OCI-LY7 (cell line): ENCODE data around the gene POLRMT. TPM values are rescaled to one million over a fixed set of nuclear protein-coding genes. Genes with fewer than 3 reads are reported as not detected.
A peak's percentile ranks its signal among the peaks of the same experiment; 100 is the strongest.
"Not testable (repeated sequence)": the region's sequence is repeated elsewhere in the genome, so short reads cannot be mapped to it uniquely, and the experiment has no call there.

Experiments used
- BruUV-seq: library from RNA; stranded (reverse); fragments of 400-500 nt; replicated peaks from 2 replicates; lab custom pipeline; 2021; lab: Mats Ljungman, UMichigan
- CTCF ChIA-PET: fragments of 300-600 bp; sonication (Branson Sonifier 250); formaldehyde crosslinking; loops from one replicate; lab custom pipeline; 2022; ENCODE audit warnings: antibody characterized with exemption; ENCODE audit not compliant: unreplicated experiment; lab: Charles Lee
- POLR2A ChIA-PET: fragments of 300-600 bp; sonication (Branson Sonifier 250); formaldehyde crosslinking; loops from one replicate; lab custom pipeline; 2022; ENCODE audit warnings: antibody characterized with exemption; lab: Charles Lee
- DNase-seq: peaks from one replicate; pipeline ENCODE4 v3.0.0-alpha.2; 2015; ENCODE audit warnings: low spot score
- H2AFZ ChIP-seq: fragments of 200-600 bp; sonication (generic), shearing (Covaris generic); 2 replicates; pipeline ENCODE4 v1.6.1; 2014; ENCODE audit warnings: mild to moderate bottlenecking, antibody characterized with exemption, low read length, moderate library complexity
- H3K27ac ChIP-seq: fragments of 200-600 bp; sonication (generic); 2 replicates; pipeline ENCODE4 v1.5.1; 2014; ENCODE audit warnings: mixed run types, low read depth, mild to moderate bottlenecking, moderate library complexity, low read length, inconsistent platforms; ENCODE audit not compliant: poor library complexity, severe bottlenecking
- H3K36me3 ChIP-seq: fragments of 200-600 bp; sonication (generic); 2 replicates; pipeline ENCODE4 v1.6.1; 2014; ENCODE audit warnings: mild to moderate bottlenecking, antibody characterized with exemption, low read length, moderate library complexity, mixed read lengths; ENCODE audit not compliant: insufficient read depth
- H3K4me1 ChIP-seq: fragments of 200-600 bp; sonication (generic); 2 replicates; pipeline ENCODE4 v1.5.1; 2014; ENCODE audit warnings: mild to moderate bottlenecking, low read length; ENCODE audit not compliant: insufficient read depth, poor library complexity, severe bottlenecking
- H3K4me2 ChIP-seq: fragments of 200-600 bp; sonication (generic); 2 replicates; pipeline ENCODE4 v1.6.1; 2014; ENCODE audit warnings: mild to moderate bottlenecking, low read length
- H3K4me3 ChIP-seq: fragments of 200-600 bp; sonication (generic); 2 replicates; pipeline ENCODE4 v1.5.1; 2014; ENCODE audit warnings: mild to moderate bottlenecking, low read depth, low read length; ENCODE audit not compliant: poor library complexity, severe bottlenecking
- H3K79me2 ChIP-seq: fragments of 200-600 bp; sonication (generic); 2 replicates; pipeline ENCODE4 v1.6.1; 2016; ENCODE audit warnings: low read depth, mild to moderate bottlenecking, low read length, moderate library complexity, mixed read lengths; ENCODE audit not compliant: insufficient read depth
- H3K9me2 ChIP-seq: fragments of 200-600 bp; sonication (generic); 2 replicates; pipeline ENCODE4 v1.6.1; 2016; ENCODE audit warnings: mild to moderate bottlenecking, low read length, mixed read lengths; ENCODE audit not compliant: insufficient read depth
- H3K9me3 ChIP-seq: fragments of 200-600 bp; sonication (generic); 2 replicates; pipeline ENCODE4 v1.6.1; 2014; ENCODE audit warnings: mild to moderate bottlenecking, mixed run types, low read length, mixed read lengths
- H4K20me1 ChIP-seq: fragments of 200-600 bp; sonication (generic); 2 replicates; pipeline ENCODE4 v1.6.1; 2014; ENCODE audit warnings: mild to moderate bottlenecking, antibody characterized with exemption, low read length, moderate library complexity, mixed read lengths; ENCODE audit not compliant: insufficient read depth
- CTCF ChIP-seq: fragments of 200-600 bp; sonication (generic); conservative IDR thresholded peaks from 2 replicates; pipeline ENCODE4 v1.5.1; 2014; ENCODE audit warnings: mild to moderate bottlenecking, antibody characterized with exemption, low read length, moderate library complexity, mixed read lengths
- EZH2phosphoT487 ChIP-seq: fragments of 200-600 bp; sonication (generic); IDR thresholded peaks from 2 replicates; pipeline ENCODE4 v1.6.1; 2018; ENCODE audit warnings: low read depth, borderline replicate concordance, mild to moderate bottlenecking, mixed run types, antibody characterized with exemption, low read length, moderate library complexity, mixed read lengths
- intact Hi-C: fragments of 100-400 bp; cut with micrococcal nuclease; formaldehyde crosslinking; loops from one replicate; pipeline ENCODE4 v1.10.0; 2022; ENCODE audit not compliant: unreplicated experiment
- total RNA-seq, 2 experiments: library from RNA; depleted of rRNA in 1 of 2; stranded (reverse); fragments of >200 nt in 1 of 2; shearing (Covaris generic) in 1 of 2; gene quantifications; 2 replicates each; pipeline ENCODE4 v1.2.3, GENCODE V29; 2014 to 2022

Gene POLRMT
- total RNA-seq, 2 experiments from 2014 or later, result 65.5 to 74.6 TPM

- Histone ChIP-seq H3K79me2 (peaks cover 29% of the 10 kb centered on the region; the same call in 1 of the 2 replicates), H2AFZ (peak overlapping the region; percentile 68; the same call in 1 of the 2 replicates)
- CTCF ChIA-PET, result no interaction called here
Measured at GRCh38 chr19:632579-633067, 714 bp downstream of the POLRMT start.

GRCh38 chr19:629961-630714, 3.2 kb downstream of the POLRMT start:
- ChIA-PET CTCF (interaction anchor here (0.6 kb wide), 1 partner anchor 249 kb away, joined by 3 read pairs; no protein-coding TSS in a partner anchor), POLR2A (interaction anchor here (0.6 kb wide), 1 partner anchor 24 kb away, joined by 7 read pairs; no protein-coding TSS in a partner anchor)
- TF ChIP-seq EZH2phosphoT487 (no peak), CTCF (no peak)
- Histone ChIP-seq H3K36me3 (peaks cover 58% of the 10 kb centered on the region), H3K4me3 (no peak overlapping the region), H3K4me1 (peaks cover 9% of the 10 kb centered on the region), H3K27ac (no peak overlapping the region), H3K79me2 (peaks cover 32% of the 10 kb centered on the region; the same call in 1 of the 2 replicates), H3K4me2 (no peak overlapping the region), H2AFZ (no peak overlapping the region), H3K9me2 (no peaks in the 10 kb centered on the region), H3K9me3 (no peaks in the 10 kb centered on the region), H4K20me1 (no peaks in the 10 kb centered on the region)
- BruUV-seq, result no TSS peak
- no peak for DNase-seq
- intact Hi-C loops, result no loop called here

More at GRCh38 chr19:632579-633067, 714 bp downstream of the POLRMT start:
- POLR2A ChIA-PET, result no interaction called here
- H3K4me3 ChIP-seq, result peak overlapping the region; percentile 93
- DNase-seq, result peak; percentile 63
- BruUV-seq, result no TSS peak
- H4K20me1 ChIP-seq, result no peaks in the 10 kb centered on the region
- TF ChIP-seq CTCF (no peak), EZH2phosphoT487 (no peak)
- intact Hi-C loops, result loop anchor here (2.0 kb wide), 2 partner anchors 28 to 60 kb away; partner anchors contain the start of gene BSG
- peaks cover 9% of the 10 kb centered on the region for H3K4me1 ChIP-seq
- H3K9me3 ChIP-seq, result no peaks in the 10 kb centered on the region
- H3K4me2 ChIP-seq, result peak overlapping the region; percentile 94
- H3K9me2 ChIP-seq, result no peaks in the 10 kb centered on the region
- H3K27ac ChIP-seq, result peak overlapping the region; percentile 50
- H3K36me3 ChIP-seq, result peaks cover 38% of the 10 kb centered on the region

- H3K27ac ChIP-seq, H3K4me1 ChIP-seq, DNase-seq, H3K9me2 ChIP-seq, H3K4me3 ChIP-seq, H3K9me3 ChIP-seq, H3K4me2 ChIP-seq, POLR2A ChIA-PET, H4K20me1 ChIP-seq, CTCF ChIA-PET, BruUV-seq, H2AFZ ChIP-seq, intact Hi-C loops: not testable (repeated sequence)
- Histone ChIP-seq H3K79me2 (peaks cover 32% of the 10 kb centered on the region; the same call in 1 of the 2 replicates), H3K36me3 (peaks cover 64% of the 10 kb centered on the region)
Measured at GRCh38 chr19:629515-629914, 3.8 kb downstream of the POLRMT start.
